HL-60 (cell line): ENCODE measurements around the gene IQCK.
A peak's percentile ranks its signal among the peaks of the same experiment; 100 is the strongest.

Source experiments
- CTCF ChIP-seq: IDR thresholded peaks from one replicate; pipeline ENCODE4 v1.5.1; 2011; ENCODE audit warnings: low read length, control low read depth, inconsistent platforms; ENCODE audit not compliant: insufficient read depth
- GABPA ChIP-seq: IDR thresholded peaks from 2 replicates; pipeline ENCODE4 v1.6.1; 2012; ENCODE audit warnings: low read depth
- POLR2AphosphoS5 ChIP-seq: IDR thresholded peaks from 2 replicates; pipeline ENCODE4 v1.6.1; 2012; ENCODE audit warnings: low read depth
- REST ChIP-seq: IDR thresholded peaks from 2 replicates; pipeline ENCODE4 v1.6.1; 2012; ENCODE audit warnings: low read depth; ENCODE audit not compliant: insufficient replicate concordance
- SPI1 ChIP-seq: IDR thresholded peaks from 2 replicates; pipeline ENCODE4 v1.6.1; 2012; ENCODE audit warnings: low read depth, mild to moderate bottlenecking, borderline replicate concordance

- TF ChIP-seq CTCF (no peak), REST (no peak), POLR2AphosphoS5 (no peak), SPI1 (peak; percentile 52; the same call in 1 of the 2 replicates), GABPA (no peak)
Observed at GRCh38 chr16:19757762-19758595, 39.9 kb downstream of the IQCK start.
